NCI-H2107 treated with DMSO at 0.1 percent for 48 hours (cell line): ENCODE measurements around the gene ERCC2.
"Not testable (repeated sequence)": the region's sequence is repeated elsewhere in the genome, so short reads cannot be mapped to it uniquely, and the experiment has no call there.

Experiments
- DNase-seq: peaks from one replicate; lab custom pipeline; 2025; ENCODE audit not compliant: unreplicated experiment; lab: John Stamatoyannopoulos, UW

ERCC2 gene

GRCh38 chr19:45370410-45371204, at the start of gene ERCC2:
Gene ERCC2 (minus strand): TSS chr19:45370573. CDS start chr19:45370540, 33 bp downstream.
- DNase-seq: peak; percentile 92

DNA sequence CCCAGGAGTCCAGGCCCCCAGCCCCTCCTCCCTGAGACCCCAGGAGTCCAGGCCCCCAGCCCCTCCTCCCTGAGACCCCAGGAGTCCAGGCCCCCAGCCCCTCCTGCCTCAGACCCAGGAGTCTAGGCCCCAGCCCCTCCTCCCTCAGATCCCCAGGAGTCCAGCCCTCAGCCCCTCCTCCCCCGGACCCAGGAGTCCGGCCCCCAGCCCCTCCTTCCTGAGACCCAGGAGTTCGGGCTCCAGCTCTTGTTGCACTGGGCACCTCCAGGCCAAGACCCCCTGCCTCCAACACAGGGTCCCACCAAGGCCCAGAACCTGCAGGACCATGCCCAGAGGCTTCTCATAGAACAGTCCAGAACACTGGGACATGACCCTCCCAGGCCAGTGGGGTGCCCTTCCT, 49.5 kb upstream of the ERCC2 start:
- DNase-seq: no peak

GRCh38 chr19:45419396-45419795, 49.0 kb upstream of the ERCC2 start:
- DNase-seq: no peak

- DNase-seq: no peak
These were observed 48.4 kb upstream of the ERCC2 start for GRCh38 chr19:45418802-45419201.

- no peak for DNase-seq
These were observed 46.8 kb upstream of the ERCC2 start for GRCh38 chr19:45417151-45417550.

DNA sequence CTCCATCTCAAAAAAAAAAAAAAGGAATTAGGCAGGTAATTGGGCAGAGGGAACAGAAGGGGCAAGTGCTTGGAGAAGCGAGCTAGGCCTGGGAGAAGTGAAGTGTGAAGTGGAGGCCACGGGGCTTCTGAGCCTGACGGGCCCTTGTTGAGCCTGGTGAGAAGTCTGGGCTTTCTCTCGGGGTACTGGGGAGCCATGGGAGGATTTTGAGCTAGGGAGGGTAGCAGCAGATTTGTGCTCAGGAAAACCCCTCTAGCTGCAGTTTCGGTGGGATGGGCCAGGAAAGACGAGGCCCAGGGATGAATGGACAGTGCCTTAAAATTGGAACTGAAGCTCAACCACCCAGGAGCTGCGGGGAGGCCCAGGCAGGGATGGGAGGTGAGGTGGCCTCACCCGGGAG, 44.1 kb upstream of the ERCC2 start:
- no peak for DNase-seq

DNA sequence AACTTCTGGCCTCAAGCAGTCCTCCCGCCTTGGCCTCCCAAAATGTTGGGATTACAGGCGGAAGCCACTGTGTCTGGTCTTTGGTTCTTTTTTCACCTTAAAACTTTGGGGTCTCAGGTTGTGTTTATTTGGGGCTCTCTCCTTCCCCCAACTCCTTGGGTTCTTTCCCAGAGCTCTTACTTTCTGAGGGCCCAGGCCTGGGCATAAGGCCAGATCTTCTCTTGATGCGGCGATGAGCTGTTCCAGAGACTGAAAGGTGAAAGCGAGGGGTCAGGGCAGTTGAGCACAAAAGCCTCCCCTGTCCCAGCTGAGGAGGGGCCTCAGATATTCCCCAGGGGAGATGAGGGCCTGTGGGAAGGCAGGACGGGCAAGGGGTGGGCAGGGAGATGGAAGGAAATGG, 43.1 kb upstream of the ERCC2 start:
- DNase-seq: no peak

DNA sequence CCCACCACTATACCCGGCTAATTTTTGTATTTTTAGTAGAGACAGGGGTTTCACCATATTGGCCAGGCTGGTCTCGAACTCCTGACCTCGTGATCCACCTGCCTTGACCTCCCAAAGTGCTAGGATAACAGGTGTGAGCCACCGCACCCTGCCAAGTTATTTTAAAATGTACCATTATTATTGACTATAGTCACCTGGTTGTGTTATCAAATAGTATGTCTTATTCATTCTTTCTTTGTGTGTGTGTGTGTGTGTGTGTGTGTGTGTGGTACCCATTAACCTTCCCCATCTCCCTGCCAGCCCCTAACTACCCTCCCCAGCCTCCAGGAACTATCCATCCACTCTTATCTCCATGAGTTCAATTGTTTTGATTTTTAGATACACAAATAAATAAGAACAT, 40.0 kb upstream of the ERCC2 start:
- DNase-seq: not testable (repeated sequence)

GRCh38 chr19:45409557-45409920, 39.2 kb upstream of the ERCC2 start:
- DNase-seq: no peak

DNA sequence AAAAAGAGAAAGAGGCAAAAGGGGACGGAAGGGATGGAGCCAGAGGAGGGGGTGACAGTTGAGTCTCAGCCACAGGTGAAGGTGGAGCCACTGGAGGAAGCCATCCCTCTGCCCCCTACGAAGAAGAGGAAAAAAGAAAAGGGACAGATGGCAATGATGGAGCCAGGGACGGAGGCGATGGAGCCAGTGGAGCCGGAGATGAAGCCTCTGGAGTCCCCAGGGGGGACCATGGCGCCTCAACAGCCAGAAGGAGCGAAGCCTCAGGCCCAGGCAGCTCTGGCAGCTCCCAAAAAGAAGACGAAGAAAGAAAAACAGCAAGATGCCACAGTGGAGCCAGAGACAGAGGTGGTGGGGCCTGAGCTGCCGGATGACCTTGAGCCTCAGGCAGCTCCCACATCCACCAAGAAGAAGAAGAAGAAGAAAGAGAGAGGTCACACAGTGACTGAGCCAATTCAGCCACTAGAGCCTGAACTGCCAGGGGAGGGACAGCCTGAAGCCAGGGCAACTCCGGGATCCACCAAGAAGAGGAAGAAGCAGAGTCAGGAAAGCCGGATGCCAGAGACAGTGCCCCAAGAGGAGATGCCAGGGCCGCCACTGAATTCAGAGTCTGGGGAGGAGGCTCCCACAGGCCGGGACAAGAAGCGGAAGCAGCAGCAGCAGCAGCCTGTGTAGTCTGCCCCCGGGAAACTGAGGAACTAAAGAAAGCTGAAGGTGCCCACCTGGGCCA, 38.6 kb upstream of the ERCC2 start:
- DNase-seq: no peak

DNA sequence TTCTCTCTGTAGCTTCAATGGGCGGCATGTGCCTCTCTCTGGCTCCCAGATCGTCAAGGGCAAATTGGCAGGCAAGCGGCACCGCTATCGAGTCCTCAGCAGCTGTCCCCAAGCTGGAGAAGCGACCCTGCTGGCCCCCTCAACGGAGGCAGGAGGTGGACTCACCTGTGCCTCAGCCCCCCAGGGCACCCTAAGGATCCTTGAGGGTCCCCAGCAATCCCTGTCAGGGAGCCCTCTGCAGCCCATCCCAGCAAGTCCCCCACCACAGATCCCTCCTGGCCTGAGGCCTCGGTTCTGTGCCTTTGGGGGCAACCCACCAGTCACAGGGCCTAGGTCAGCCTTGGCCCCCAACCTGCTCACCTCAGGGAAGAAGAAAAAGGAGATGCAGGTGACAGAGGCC, 37.7 kb upstream of the ERCC2 start:
- no peak for DNase-seq

GRCh38 chr19:45407585-45407984, 37.2 kb upstream of the ERCC2 start:
- not testable (repeated sequence) for DNase-seq

- DNase-seq: no peak
These were observed 36.7 kb upstream of the ERCC2 start for GRCh38 chr19:45407091-45407375.

GRCh38 chr19:45406226-45407090, 36.1 kb upstream of the ERCC2 start, which contains the start of gene POLR1G:
Gene POLR1G (plus strand): TSS chr19:45406644. CDS start chr19:45406697, 53 bp downstream.
- peak; percentile 75 for DNase-seq

GRCh38 chr19:45405435-45406225, 35.3 kb upstream of the ERCC2 start:
- peak; percentile 75 for DNase-seq

GRCh38 chr19:45404557-45405434, 34.4 kb upstream of the ERCC2 start, which contains the start of gene PPP1R13L:
Gene PPP1R13L (minus strand): TSS chr19:45405069. CDS start chr19:45398318, 6,751 bp downstream.
- peak; percentile 21 for DNase-seq

GRCh38 chr19:45403781-45404556, 33.6 kb upstream of the ERCC2 start:
- DNase-seq: no peak

DNA sequence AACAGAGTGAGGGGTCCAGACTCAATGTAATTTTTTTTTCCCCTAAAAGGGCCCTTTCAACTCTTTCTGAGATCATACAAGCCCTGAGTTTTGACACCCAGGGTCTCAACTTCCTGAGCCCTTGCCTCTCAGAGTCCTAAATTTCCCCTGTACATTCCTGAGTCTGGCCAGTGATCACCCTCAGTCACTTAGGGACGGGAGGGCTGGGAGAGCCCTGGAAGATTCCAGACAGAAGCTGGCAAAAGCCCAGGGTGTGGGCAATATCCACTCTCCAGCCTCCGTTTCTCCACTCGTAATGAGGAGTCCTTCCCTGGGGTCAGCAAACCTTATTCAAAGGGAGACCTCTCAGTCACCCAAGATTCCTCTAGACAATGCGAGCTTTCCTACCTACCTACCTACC, 32.9 kb upstream of the ERCC2 start:
- no peak for DNase-seq
